ENCODE results near the gene GLG1.

The GLG1 gene

GRCh38 chr16:74558873-74559272, 48.0 kb downstream of the GLG1 start:
- TF ChIP-seq TAF1 (IDR thresholded peaks at IDR 0.05; ENCODE audit: borderline replicate concordance, insufficient read depth, low read length) (no peak), SIN3A (IDR thresholded peaks at IDR 0.05; ENCODE audit: borderline replicate concordance, insufficient read depth, low read length) (no peak), FOXP2 (optimal IDR thresholded peaks at IDR 0.05; ENCODE audit: borderline replicate concordance, extremely low read depth, extremely low read length, insufficient read depth) (no peak), REST (IDR thresholded peaks at IDR 0.05; ENCODE audit: insufficient read depth in 1 of 2, low read depth in 2 of 2, low read length in 2 of 2) (no peak), POLR2AphosphoS5 (IDR thresholded peaks at IDR 0.05; ENCODE audit: low read depth, low read length) (no peak)

DNA sequence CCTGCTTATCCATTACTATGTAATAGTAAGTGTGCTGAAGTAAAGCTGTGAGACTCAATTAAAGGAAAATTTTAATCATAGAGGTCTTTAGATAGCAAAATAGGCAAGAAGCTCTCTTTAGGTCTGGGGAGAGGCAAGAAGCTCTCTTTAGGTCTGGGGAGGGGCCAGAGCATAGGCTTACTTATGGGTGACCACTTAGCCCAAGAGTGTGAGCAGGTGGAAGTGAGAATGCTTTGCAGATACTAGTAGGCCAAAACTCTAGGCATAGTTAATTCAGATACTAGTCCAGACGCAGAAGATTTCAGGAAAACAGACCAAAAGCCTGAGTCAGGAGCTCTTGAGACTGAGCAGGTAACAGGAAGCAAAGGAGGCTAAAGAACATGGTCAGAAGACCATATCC, 49.6 kb downstream of the GLG1 start:
- TF ChIP-seq TAF1 (IDR thresholded peaks at IDR 0.05; ENCODE audit: borderline replicate concordance, insufficient read depth, low read length), result no peak
- no peak for TF ChIP-seq REST (IDR thresholded peaks at IDR 0.05; ENCODE audit: insufficient read depth in 1 of 2, low read depth in 2 of 2, low read length in 2 of 2)
- TF ChIP-seq SIN3A (IDR thresholded peaks at IDR 0.05; ENCODE audit: borderline replicate concordance, insufficient read depth, low read length), result no peak
- no peak for TF ChIP-seq POLR2AphosphoS5 (IDR thresholded peaks at IDR 0.05; ENCODE audit: low read depth, low read length)
- TF ChIP-seq FOXP2 (optimal IDR thresholded peaks at IDR 0.05; ENCODE audit: borderline replicate concordance, extremely low read depth, extremely low read length, insufficient read depth), result no peak

GRCh38 chr16:74556375-74556922, 50.5 kb downstream of the GLG1 start:
- TF ChIP-seq REST (IDR thresholded peaks at IDR 0.05; ENCODE audit: insufficient read depth in 1 of 2, low read depth in 2 of 2, low read length in 2 of 2) (no peak), TAF1 (IDR thresholded peaks at IDR 0.05; ENCODE audit: borderline replicate concordance, insufficient read depth, low read length) (no peak), SIN3A (IDR thresholded peaks at IDR 0.05; ENCODE audit: borderline replicate concordance, insufficient read depth, low read length) (no peak), FOXP2 (optimal IDR thresholded peaks at IDR 0.05; ENCODE audit: borderline replicate concordance, extremely low read depth, extremely low read length, insufficient read depth) (no peak), POLR2AphosphoS5 (IDR thresholded peaks at IDR 0.05; ENCODE audit: low read depth, low read length) (no peak)

- TF ChIP-seq REST (IDR thresholded peaks at IDR 0.05; ENCODE audit: insufficient read depth in 1 of 2, low read depth in 2 of 2, low read length in 2 of 2), result no peak
Observed at GRCh38 chr16:74524926-74525325, 82.0 kb downstream of the GLG1 start.

GRCh38 chr16:74524117-74524516, 82.8 kb downstream of the GLG1 start:
- TF ChIP-seq FOXP2 (optimal IDR thresholded peaks at IDR 0.05; ENCODE audit: borderline replicate concordance, extremely low read depth, extremely low read length, insufficient read depth) (no peak), SIN3A (IDR thresholded peaks at IDR 0.05; ENCODE audit: borderline replicate concordance, insufficient read depth, low read length) (no peak), TAF1 (IDR thresholded peaks at IDR 0.05; ENCODE audit: borderline replicate concordance, insufficient read depth, low read length) (no peak), POLR2AphosphoS5 (IDR thresholded peaks at IDR 0.05; ENCODE audit: low read depth, low read length) (no peak), REST (IDR thresholded peaks at IDR 0.05; ENCODE audit: insufficient read depth in 1 of 2, low read depth in 2 of 2, low read length in 2 of 2) (no peak)

Data from PFSK-1 (cell line).